IMR-90 (cell line): ENCODE results near the gene NDST1. TPM values are rescaled to one million over a fixed set of nuclear protein-coding genes. Genes with fewer than 3 reads are reported as not detected.

ENCODE experiments used
- ATAC-seq: fragments of 200-7000 bp; cut with Tn5 transposase; 2 replicates; pipeline ENCODE4 v1.9.1; 2020; ENCODE audit warnings: low read depth, mild to moderate bottlenecking, moderate library complexity
- BruUV-seq: library from RNA; stranded (reverse); fragments of 400-500 nt; replicated peaks from 2 replicates; lab custom pipeline; 2021; lab: Mats Ljungman, UMichigan
- CTCF ChIA-PET: fragments of 300-600 bp; formaldehyde crosslinking; extraction: SDS; loops from one replicate; lab custom pipeline; 2021; ENCODE audit warnings: antibody characterized with exemption; lab: Yijun Ruan, JAX
- POLR2A ChIA-PET: fragments of 300-600 bp; sonication (Branson Sonifier 250); formaldehyde crosslinking; loops from one replicate; lab custom pipeline; 2022; ENCODE audit warnings: antibody characterized with exemption; ENCODE audit not compliant: unreplicated experiment; lab: Charles Lee
- DNase-seq: peaks from one replicate; pipeline ENCODE4 v3.0.0; 2013
- H2AFZ ChIP-seq: replicated peaks from 2 replicates; pipeline ENCODE3; 2013; ENCODE audit warnings: low read length, mild to moderate bottlenecking; ENCODE audit not compliant: poor library complexity
- H2AK5ac ChIP-seq: 2 replicates; pipeline ENCODE4 v1.6.1; 2013; ENCODE audit warnings: low read depth, low read length, inconsistent platforms
- H2AK9ac ChIP-seq: replicated peaks from 2 replicates; pipeline ENCODE3; 2013; ENCODE audit warnings: mild to moderate bottlenecking, low read depth, low read length, moderate library complexity; ENCODE audit not compliant: poor library complexity
- H2BK120ac ChIP-seq: 2 replicates; pipeline ENCODE4 v1.6.1; 2013; ENCODE audit warnings: low read depth, low read length, inconsistent platforms
- H2BK15ac ChIP-seq: 3 replicates; pipeline ENCODE4 v1.6.1; 2013; ENCODE audit warnings: low read depth, low read length, inconsistent platforms
- H2BK20ac ChIP-seq: 2 replicates; pipeline ENCODE4 v1.6.1; 2013; ENCODE audit warnings: low read depth, mild to moderate bottlenecking, inconsistent platforms, low read length, moderate library complexity
- H2BK5ac ChIP-seq: 2 replicates; pipeline ENCODE4 v1.6.1; 2013; ENCODE audit warnings: mild to moderate bottlenecking, low read depth, low read length, inconsistent platforms; ENCODE audit not compliant: poor library complexity, severe bottlenecking
- H3K14ac ChIP-seq: replicated peaks from 2 replicates; pipeline ENCODE4 v1.6.1; 2013; ENCODE audit warnings: low read depth, low read length, inconsistent platforms
- H3K18ac ChIP-seq: 2 replicates; pipeline ENCODE4 v1.6.1; 2013; ENCODE audit warnings: low read depth, low read length, control low read depth
- H3K23ac ChIP-seq: 2 replicates; pipeline ENCODE4 v1.6.1; 2013; ENCODE audit warnings: low read depth, low read length, inconsistent platforms
- H3K27ac ChIP-seq: 2 replicates; pipeline ENCODE4 v1.5.1; 2013; ENCODE audit warnings: mild to moderate bottlenecking, control low read depth, low read length; ENCODE audit not compliant: insufficient read depth
- H3K27me3 ChIP-seq: 2 replicates; pipeline ENCODE4 v1.6.1; 2013; ENCODE audit warnings: low read length; ENCODE audit not compliant: control insufficient read depth, insufficient read depth
- H3K36me3 ChIP-seq: 2 replicates; pipeline ENCODE4 v1.6.1; 2013; ENCODE audit warnings: low read length, mixed read lengths; ENCODE audit not compliant: control insufficient read depth, insufficient read depth
- H3K4ac ChIP-seq: 2 replicates; pipeline ENCODE4 v1.6.1; 2013; ENCODE audit warnings: low read depth, low read length, inconsistent platforms
- H3K4me1 ChIP-seq: 2 replicates; pipeline ENCODE4 v1.6.1; 2013; ENCODE audit warnings: low read length, mixed read lengths; ENCODE audit not compliant: control insufficient read depth, insufficient read depth
- H3K4me2 ChIP-seq: 2 replicates; pipeline ENCODE4 v1.6.1; 2013; ENCODE audit warnings: low read depth, mild to moderate bottlenecking, control low read depth, low read length, moderate library complexity
- H3K4me3 ChIP-seq: 2 replicates; pipeline ENCODE4 v1.5.1; 2013; ENCODE audit warnings: low read depth, mild to moderate bottlenecking, control low read depth, low read length, moderate library complexity; ENCODE audit not compliant: insufficient read depth
- H3K56ac ChIP-seq: 2 replicates; pipeline ENCODE4 v1.6.1; 2013; ENCODE audit warnings: low read length, inconsistent platforms; ENCODE audit not compliant: insufficient read depth; ENCODE audit errors: extremely low read depth
- H3K79me1 ChIP-seq, 2 experiments: 2 replicates each; pipeline ENCODE4 v1.6.1; 2013; ENCODE audit warnings: low read length in 2 of 2, inconsistent platforms in 1 of 2, low read depth in 1 of 2
- H3K9ac ChIP-seq: 2 replicates; pipeline ENCODE4 v1.6.1; 2013; ENCODE audit warnings: low read depth, low read length, control low read depth
- H3K9me1 ChIP-seq: 2 replicates; pipeline ENCODE4 v1.6.1; 2013; ENCODE audit warnings: low read length, inconsistent platforms; ENCODE audit not compliant: insufficient read depth
- H3K9me3 ChIP-seq: 2 replicates; pipeline ENCODE4 v1.6.1; 2013; ENCODE audit warnings: low read length; ENCODE audit not compliant: control insufficient read depth, insufficient read depth
- H4K20me1 ChIP-seq: 2 replicates; pipeline ENCODE4 v1.6.1; 2013; ENCODE audit warnings: low read length, inconsistent platforms; ENCODE audit not compliant: insufficient read depth
- H4K5ac ChIP-seq: 2 replicates; pipeline ENCODE4 v1.6.1; 2013; ENCODE audit warnings: mild to moderate bottlenecking, low read depth, low read length, control low read depth
- H4K8ac ChIP-seq, 2 experiments: 2 replicates each; pipeline ENCODE4 v1.6.1; 2013; ENCODE audit warnings: low read depth in 2 of 2, low read length in 2 of 2, control low read depth in 1 of 2, inconsistent platforms in 1 of 2
- H4K91ac ChIP-seq: 2 replicates; pipeline ENCODE4 v1.6.1; 2013; ENCODE audit warnings: low read depth, low read length, inconsistent platforms; ENCODE audit not compliant: insufficient read depth
- MAZ ChIP-seq: IDR thresholded peaks from 2 replicates; pipeline ENCODE4 v1.6.1; 2012; ENCODE audit warnings: low read depth, mild to moderate bottlenecking, low read length, improper control_type of control experiment, moderate library complexity, borderline replicate concordance
- MXI1 ChIP-seq: IDR thresholded peaks from 2 replicates; pipeline ENCODE4 v1.6.1; 2012; ENCODE audit warnings: low read depth, mild to moderate bottlenecking, low read length, moderate library complexity, borderline replicate concordance
- RFX5 ChIP-seq: IDR thresholded peaks from 2 replicates; pipeline ENCODE4 v1.8.0; 2012; ENCODE audit warnings: low read depth, mild to moderate bottlenecking, low read length, moderate library complexity
- WGBS, 2 experiments: methylation state at CpG; one replicate each; pipeline versions ENCODE4 v1.1.5 to v1.1.7; 2013; ENCODE audit warnings: missing lambda C conversion rate in 2 of 2; ENCODE audit not compliant: insufficient read length in 1 of 2; ENCODE audit errors: extremely low coverage in 2 of 2; 5-methylcytosine and 5-hydroxymethylcytosine counted together
- dilution Hi-C: fragments of 300-500 bp; cut with HindIII; formaldehyde crosslinking; loops from one replicate; pipeline ENCODE4 v1.14.3; 2018; ENCODE audit warnings: low sequenced_read_pairs; ENCODE audit not compliant: unreplicated experiment
- in situ Hi-C: fragments of 300-500 bp; cut with MboI; formaldehyde crosslinking; loops from 3 replicates; pipeline ENCODE4 v1.14.3; 2019; ENCODE audit warnings: low sequenced_read_pairs, inconsistent platforms, mixed read lengths
- intact Hi-C: fragments of 100-400 bp; cut with micrococcal nuclease; formaldehyde crosslinking; loops from 2 replicates; pipeline ENCODE4 v1.10.0; 2022
- polyA plus RNA-seq, 3 experiments: library from polyadenylated mRNA; depleted of rRNA; stranded (reverse); fragments of >200 nt; gene quantifications; 2 replicates each; pipeline ENCODE4 v1.2.3, GENCODE V29; 2012; ENCODE audit warnings: low replicate concordance in 1 of 3
- total RNA-seq: library from RNA; depleted of rRNA; stranded (reverse); fragments of >200 nt; gene quantifications from 2 replicates; pipeline ENCODE4 v1.2.3, GENCODE V29; 2012
- TF ChIP-seq, protein P1 (sequence below): conservative IDR thresholded peaks from 2 replicates; pipeline ENCODE4 v1.5.1; 2012; ENCODE audit warnings: mild to moderate bottlenecking, low read depth, low read length, improper control_type of control experiment

Gene NDST1
- total and polyA plus RNA-seq, 2 of the 4 experiments (the other 2 are of a cell fraction) = 30.5 to 80.4 TPM

DNA sequence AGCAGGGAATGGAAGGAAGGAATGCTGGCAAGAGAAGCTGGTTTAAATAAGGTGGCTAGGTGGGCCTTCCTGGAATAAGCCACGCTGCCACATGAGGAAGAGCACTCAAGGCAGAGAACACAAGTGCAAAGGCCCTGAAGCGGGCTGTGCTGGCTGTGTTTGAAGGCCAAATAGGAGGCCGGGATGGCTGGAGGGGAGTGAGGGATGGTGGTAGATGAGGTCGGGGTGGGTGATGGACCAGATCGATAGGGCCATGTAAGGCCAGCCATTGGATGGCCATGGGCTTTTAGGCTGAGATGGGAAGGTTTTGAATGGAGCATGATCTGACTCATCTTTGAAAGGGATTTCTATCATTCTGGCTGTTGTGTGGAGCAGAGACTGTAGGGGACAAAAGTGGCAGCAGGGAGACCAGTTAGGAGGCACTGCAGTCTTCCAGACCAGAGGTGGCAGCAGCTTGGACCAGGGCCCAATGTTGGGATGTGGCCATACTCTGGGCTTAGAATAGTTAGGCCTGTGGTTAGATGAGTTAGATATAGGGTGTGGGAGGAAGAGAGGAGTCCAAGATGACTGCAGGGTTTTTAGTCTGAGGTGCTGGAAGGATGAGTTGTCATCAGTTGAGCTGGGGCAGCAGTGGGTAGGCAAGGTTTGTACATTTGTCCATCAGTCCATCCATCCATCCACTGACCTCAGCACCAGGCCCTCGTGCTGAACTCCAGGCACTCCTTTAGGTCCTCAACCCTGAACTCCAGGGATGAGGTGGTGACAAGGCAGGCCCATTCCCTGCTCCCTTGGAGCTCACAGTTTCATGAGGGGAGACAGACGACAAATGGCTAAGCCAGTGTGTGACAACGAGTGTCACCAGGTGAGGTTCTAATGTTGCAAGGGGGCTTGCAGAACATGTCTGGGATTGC lies 30.3 kb downstream of the NDST1 start:
- H4K5ac ChIP-seq = peak overlapping the region; percentile 34; the same call in 1 of the 2 replicates
- intact Hi-C loops = no loop called here
- H2BK20ac ChIP-seq = no peak overlapping the region; the same call in 1 of the 2 replicates
- no peak overlapping the region for H3K4me3 ChIP-seq
- no peak overlapping the region for H2BK15ac ChIP-seq
- H3K36me3 ChIP-seq = peaks cover 70% of the 10 kb centered on the region
- H3K9me1 ChIP-seq = peaks cover 37% of the 10 kb centered on the region
- no peaks in the 10 kb centered on the region for H3K9me3 ChIP-seq
- no peaks in the 10 kb centered on the region for H3K27me3 ChIP-seq
- H4K8ac ChIP-seq = peak overlapping the region in 1 of 2 experiments; percentile 46; a peak in 2 of 4 replicates
- no peak overlapping the region for H2BK120ac ChIP-seq
- no peak overlapping the region for H2AFZ ChIP-seq
- 0 out of 2 replicates have a peak overlapping the region, but pooled peaks have one; percentile 0 for H3K27ac ChIP-seq
- H3K56ac ChIP-seq = no peak overlapping the region
- H3K4me1 ChIP-seq = peaks cover 30% of the 10 kb centered on the region
- dilution Hi-C loops = no loop called here
- ATAC-seq (peak; percentile 31), DNase-seq (peak; percentile 65)
- no peak overlapping the region for H3K9ac ChIP-seq
- peak overlapping the region; percentile 36; the same call in 1 of the 2 replicates for H3K4ac ChIP-seq
- H2AK5ac ChIP-seq = peak overlapping the region; percentile 35
- no TSS peak for BruUV-seq
- H3K18ac ChIP-seq = no peak overlapping the region
- H2AK9ac ChIP-seq = no peak overlapping the region
- H4K91ac ChIP-seq = peak overlapping the region; percentile 47; the same call in 1 of the 2 replicates
- in situ Hi-C loops = no loop called here
- H2BK5ac ChIP-seq = peak overlapping the region; percentile 53
- CTCF ChIA-PET = no interaction called here
- H4K20me1 ChIP-seq = peaks cover 29% of the 10 kb centered on the region
- POLR2A ChIA-PET = no interaction called here
- WGBS, 2 experiments = 100% methylated on average over 2 of the region's 8 CpGs; no CpG with 5 or more reads in 1 of the 2 experiments
- peaks cover 52 to 86% of the 10 kb centered on the region in 2 experiments for H3K79me1 ChIP-seq
- H3K14ac ChIP-seq = 0 out of 2 replicates have a peak overlapping the region, but pooled peaks have one; percentile 29
- H3K4me2 ChIP-seq = no peak overlapping the region
- TF ChIP-seq MXI1 (no peak), MAZ (no peak), RFX5 (no peak)
- TF ChIP-seq, protein P1, sequence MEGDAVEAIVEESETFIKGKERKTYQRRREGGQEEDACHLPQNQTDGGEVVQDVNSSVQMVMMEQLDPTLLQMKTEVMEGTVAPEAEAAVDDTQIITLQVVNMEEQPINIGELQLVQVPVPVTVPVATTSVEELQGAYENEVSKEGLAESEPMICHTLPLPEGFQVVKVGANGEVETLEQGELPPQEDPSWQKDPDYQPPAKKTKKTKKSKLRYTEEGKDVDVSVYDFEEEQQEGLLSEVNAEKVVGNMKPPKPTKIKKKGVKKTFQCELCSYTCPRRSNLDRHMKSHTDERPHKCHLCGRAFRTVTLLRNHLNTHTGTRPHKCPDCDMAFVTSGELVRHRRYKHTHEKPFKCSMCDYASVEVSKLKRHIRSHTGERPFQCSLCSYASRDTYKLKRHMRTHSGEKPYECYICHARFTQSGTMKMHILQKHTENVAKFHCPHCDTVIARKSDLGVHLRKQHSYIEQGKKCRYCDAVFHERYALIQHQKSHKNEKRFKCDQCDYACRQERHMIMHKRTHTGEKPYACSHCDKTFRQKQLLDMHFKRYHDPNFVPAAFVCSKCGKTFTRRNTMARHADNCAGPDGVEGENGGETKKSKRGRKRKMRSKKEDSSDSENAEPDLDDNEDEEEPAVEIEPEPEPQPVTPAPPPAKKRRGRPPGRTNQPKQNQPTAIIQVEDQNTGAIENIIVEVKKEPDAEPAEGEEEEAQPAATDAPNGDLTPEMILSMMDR = 0 out of 2 replicates have a peak, but pooled peaks have one; percentile 19
- H3K23ac ChIP-seq = 0 out of 2 replicates have a peak overlapping the region, but pooled peaks have one; percentile 38
